HG02884 (cell line): Measurements from ENCODE around the gene ZNF593OS.

ENCODE experiments used
- ATAC-seq: cut with Tn5 transposase; IDR thresholded peaks from one replicate; pipeline ENCODE4 v1.9.1; 2021; ENCODE audit warnings: mild to moderate bottlenecking, moderate library complexity; ENCODE audit not compliant: unreplicated experiment

The ZNF593OS gene

GRCh38 chr1:26171084-26172072 lies at the start of gene ZNF593OS:
ZNF593OS (minus strand) TSS chr1:26171832; CDS start chr1:26171661, 171 bp downstream.
- ATAC-seq: no peak

DNA sequence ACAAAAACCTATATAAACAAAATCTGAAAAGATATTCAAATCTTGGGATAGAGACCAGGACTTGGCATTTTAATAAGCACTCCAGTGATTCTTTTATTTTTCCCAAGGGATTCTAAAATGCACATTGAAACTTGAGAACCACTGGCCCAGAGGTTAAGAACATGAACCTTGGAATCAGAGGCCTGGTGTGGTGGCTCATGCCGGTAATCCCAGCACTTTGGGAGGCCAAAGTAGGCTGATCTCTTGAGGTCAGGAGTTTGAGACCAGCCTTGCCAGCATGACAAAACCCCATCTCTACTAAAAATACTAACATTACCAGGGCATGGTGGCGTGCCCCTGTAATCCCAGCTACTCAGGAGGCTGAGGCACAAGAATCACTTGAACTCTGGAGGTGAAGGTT lies 49.5 kb upstream of the ZNF593OS start:
- no peak for ATAC-seq

DNA sequence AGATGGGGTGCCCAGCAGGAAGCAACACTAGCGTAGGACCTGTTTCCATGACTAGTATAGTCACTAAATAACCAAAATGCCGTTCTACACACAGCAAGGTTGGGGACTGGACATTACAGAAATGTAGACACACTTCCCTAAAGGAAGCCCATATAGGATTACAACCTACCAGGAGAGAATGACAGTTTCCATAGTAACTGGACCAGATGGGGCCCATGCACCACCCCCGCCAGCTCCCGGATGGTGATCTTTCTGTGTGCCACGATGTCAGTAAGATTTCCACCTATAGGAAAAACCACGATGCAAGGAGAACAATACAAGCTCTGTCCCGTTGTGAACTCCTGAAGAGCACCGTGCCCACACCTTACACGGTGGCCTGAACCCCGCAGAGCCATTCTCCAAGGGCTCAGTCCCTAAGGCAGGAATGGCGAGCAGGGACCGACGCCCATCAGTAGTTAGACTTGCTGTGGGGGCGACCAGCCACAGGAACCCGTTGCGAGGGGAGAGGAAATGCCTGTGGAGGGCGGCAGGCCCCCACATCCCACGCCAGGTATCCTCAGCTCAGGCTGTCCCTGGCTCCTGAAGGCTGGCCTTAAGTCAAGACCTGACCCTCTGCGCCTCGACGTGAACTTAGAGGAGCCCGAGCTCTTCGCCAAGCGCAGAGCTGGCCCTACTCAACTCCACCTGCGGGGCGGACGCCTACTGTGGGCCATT lies 48.7 kb upstream of the ZNF593OS start:
- no peak for ATAC-seq

GRCh38 chr1:26218906-26219494 lies 47.4 kb upstream of the ZNF593OS start:
- no peak for ATAC-seq

DNA sequence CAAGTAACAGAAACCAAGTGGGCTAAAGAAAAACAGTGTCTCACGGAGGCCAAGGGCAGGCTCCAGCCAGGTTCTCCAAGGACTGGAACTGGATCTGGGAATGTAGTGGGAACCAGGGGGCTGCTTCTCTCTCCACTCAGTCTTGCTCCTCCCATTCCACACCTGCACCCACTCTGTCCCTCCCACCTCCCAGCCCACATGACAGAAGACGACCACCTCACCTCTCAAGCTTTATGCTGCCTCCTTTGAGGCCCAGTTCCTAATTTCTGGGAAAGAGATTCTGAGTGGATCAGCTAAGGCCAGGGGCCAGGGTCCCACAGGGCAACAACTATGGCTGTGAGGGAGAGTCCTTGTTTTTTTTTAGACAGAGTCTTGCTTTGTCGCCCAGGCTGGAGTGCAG lies 43.6 kb upstream of the ZNF593OS start:
- no peak for ATAC-seq

- no peak for ATAC-seq
These were observed 41.8 kb upstream of the ZNF593OS start for GRCh38 chr1:26213335-26213905.

DNA sequence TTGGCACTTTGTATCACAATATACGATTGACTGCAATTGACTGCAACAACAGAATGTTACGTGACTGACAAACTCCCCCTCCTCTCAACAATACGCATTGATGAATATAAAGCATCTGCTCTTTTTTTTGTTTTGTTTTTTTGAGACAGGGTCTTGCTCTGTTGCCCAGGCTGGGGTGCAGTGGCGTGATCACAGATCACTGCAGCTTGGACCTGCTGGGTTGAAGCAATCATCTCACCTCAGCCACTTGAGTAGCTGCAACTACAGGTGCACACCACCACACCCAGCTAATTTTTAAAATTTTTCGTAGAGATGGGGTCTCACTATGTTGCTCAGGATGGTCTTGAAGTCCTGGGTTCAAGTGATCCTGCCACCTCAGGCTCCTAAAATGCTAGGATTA lies 41.1 kb upstream of the ZNF593OS start:
- no peak for ATAC-seq

- ATAC-seq: no peak
These were observed 38.7 kb upstream of the ZNF593OS start for GRCh38 chr1:26210147-26210870.

DNA sequence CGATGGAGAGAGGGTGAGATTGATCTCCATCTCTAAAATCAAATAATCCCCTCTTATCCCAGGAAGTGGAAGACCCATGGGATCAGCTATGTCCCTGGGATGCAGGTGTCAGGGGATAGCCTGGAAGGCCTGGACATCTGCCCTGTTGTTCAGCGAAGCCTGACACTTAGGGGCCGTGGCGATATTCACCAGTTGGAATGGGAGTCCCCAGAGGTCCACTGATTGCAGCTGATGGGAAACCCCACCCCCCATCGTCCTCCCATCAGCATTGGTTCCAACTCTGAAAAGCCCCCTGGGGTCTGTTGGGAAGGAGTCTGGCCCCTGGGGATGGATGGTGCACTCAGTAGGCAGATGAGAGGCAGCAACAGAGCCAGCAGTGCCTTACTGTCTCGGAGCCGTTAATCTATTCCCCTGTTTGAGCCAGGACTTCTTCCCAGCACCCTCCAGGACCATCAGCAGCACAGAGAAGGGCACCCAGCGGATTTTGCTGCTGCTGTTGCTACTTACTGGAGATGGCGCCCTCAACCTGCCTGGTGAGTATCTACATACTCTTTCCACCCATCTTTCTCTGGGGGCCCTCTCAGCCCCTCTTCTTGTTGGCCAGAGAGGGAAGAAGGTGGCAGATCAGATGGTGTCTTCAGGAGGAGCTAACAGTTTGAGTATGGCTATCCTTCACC lies 32.1 kb upstream of the ZNF593OS start:
- no peak for ATAC-seq

- ATAC-seq: no peak
These were observed 28.8 kb upstream of the ZNF593OS start for GRCh38 chr1:26200413-26200812.

GRCh38 chr1:26197813-26198212 lies 26.2 kb upstream of the ZNF593OS start:
- ATAC-seq: no peak

DNA sequence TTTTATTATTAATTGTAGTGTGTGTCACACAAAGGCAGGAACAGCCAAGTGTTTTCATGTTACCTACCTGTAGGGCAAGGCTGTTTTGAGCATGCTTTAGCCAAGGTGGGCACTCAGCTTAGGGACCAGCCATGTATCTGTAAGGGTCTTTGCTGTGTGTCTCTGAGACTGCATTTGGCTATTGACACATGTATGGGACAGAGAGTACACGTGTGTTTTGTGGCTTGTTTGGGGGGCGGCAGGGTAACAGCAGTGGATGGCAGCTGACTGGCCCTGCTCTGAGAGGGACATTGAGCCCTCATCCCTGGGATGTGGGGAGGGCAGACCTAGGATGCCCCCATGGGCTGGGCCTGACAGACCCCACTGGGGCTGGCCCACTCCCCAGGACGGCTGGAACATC lies 25.7 kb upstream of the ZNF593OS start:
- no peak for ATAC-seq

- no peak for ATAC-seq
These were observed 24.2 kb upstream of the ZNF593OS start for GRCh38 chr1:26195805-26196204.

GRCh38 chr1:26191739-26192138 lies 20.1 kb upstream of the ZNF593OS start:
- no peak for ATAC-seq

- ATAC-seq: no peak
These were observed 18.8 kb upstream of the ZNF593OS start, which contains the start of gene CATSPER4 for GRCh38 chr1:26190373-26190987. CATSPER4 (plus strand) TSS chr1:26190602; CDS start chr1:26190628, 26 bp downstream.

DNA sequence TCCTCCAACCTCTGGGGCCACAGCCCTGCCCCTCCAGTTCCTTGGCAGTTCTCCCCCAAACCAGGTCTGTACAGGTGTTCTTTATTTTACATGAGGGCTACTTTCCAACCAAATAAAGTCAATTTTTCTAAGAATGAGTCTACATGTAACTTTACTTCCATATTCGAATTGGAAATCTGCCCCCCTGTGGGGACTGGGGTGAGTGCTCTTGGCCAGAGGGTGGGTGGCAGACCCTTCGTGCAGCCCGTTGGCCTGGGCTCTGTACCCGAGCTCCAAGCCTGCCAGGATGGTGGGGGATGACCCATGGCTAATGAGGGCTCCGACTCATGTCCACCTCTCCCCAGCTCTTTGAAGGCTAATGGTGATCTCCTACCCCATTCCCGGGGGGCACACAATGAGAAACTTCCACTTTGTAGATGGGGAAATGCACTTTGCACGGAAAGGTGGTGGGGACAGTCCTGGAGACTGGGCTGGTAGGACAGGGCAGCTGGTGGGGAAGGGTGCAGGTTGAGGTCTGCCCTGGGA lies 18.2 kb upstream of the ZNF593OS start:
- no peak for ATAC-seq

DNA sequence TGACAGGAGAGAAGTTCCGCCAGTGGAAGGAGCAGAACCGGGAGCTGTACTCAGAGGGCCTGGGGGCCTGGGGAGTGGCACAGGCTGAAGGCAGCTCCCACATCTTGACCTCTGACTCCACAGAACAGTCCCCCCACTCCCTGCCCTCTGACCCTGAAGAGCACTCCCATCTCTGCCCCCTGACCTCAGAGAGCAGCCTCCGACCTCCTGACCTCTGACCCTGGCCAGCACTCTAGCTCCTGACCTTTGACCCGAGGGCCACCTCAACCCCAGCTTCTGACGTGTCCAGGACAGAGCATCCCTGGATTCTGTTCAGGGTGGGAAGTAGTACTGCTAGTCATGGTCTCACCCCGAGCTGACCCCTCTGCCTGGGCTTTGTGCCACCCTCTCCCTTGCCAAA lies 17.7 kb upstream of the ZNF593OS start:
- ATAC-seq: no peak

- ATAC-seq: no peak
These were observed 16.8 kb upstream of the ZNF593OS start for GRCh38 chr1:26188477-26188876.

DNA sequence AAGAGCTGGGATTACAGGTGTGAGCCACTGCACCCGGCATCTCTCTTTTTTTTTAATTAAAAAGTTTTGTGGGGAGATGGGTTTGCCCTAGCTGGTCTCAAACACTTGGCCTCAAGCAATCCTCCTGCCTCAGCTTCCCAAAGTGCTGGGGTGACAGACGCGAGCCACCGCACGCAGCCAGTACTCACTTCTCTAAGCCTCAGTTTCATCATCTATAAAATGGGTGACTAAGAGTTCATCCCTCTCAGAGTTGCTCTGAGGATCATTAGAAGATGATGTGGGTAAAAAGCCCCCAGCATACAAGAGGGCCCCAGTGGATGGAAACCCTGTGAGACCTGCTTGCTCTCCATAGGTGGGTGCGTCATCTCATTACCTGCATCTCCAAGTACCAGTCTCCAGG lies 16.2 kb upstream of the ZNF593OS start:
- ATAC-seq: no peak
